ENCODE data around the gene COL8A2.

Gene COL8A2

GRCh38 chr1:36115931-36116330 is 9.1 kb downstream of the COL8A2 start:
- in situ Hi-C loops (cut with MboI; ENCODE audit: low sequenced_read_pairs) = no loop called here

GRCh38 chr1:36115200-36115669 is 9.8 kb downstream of the COL8A2 start:
- in situ Hi-C loops (cut with MboI; ENCODE audit: low sequenced_read_pairs) = no loop called here

- in situ Hi-C loops (cut with MboI; ENCODE audit: low sequenced_read_pairs) = no loop called here
These were observed 10.7 kb downstream of the COL8A2 start for GRCh38 chr1:36114371-36114770.

- in situ Hi-C loops (cut with MboI; ENCODE audit: low sequenced_read_pairs) = no loop called here
These were observed 12.2 kb downstream of the COL8A2 start for GRCh38 chr1:36112823-36113222.

GRCh38 chr1:36111151-36111550 is 13.9 kb downstream of the COL8A2 start:
- in situ Hi-C loops (cut with MboI; ENCODE audit: low sequenced_read_pairs) = no loop called here

GRCh38 chr1:36109041-36109679 is 15.9 kb downstream of the COL8A2 start:
- in situ Hi-C loops (cut with MboI; ENCODE audit: low sequenced_read_pairs) = loop anchor here (10.0 kb wide), 1 partner anchor 306 kb away; no protein-coding TSS in a partner anchor

GRCh38 chr1:36108314-36108713 is 16.7 kb downstream of the COL8A2 start:
- in situ Hi-C loops (cut with MboI; ENCODE audit: low sequenced_read_pairs) = loop anchor here (10.0 kb wide), 1 partner anchor 306 kb away; no protein-coding TSS in a partner anchor

- in situ Hi-C loops (cut with MboI; ENCODE audit: low sequenced_read_pairs) = loop anchor here (10.0 kb wide), 1 partner anchor 307 kb away; no protein-coding TSS in a partner anchor
These were observed 17.6 kb downstream of the COL8A2 start for GRCh38 chr1:36107394-36107793.

- in situ Hi-C loops (cut with MboI; ENCODE audit: low sequenced_read_pairs) = loop anchor here (10.0 kb wide), 1 partner anchor 309 kb away; no protein-coding TSS in a partner anchor
These were observed 18.8 kb downstream of the COL8A2 start for GRCh38 chr1:36106269-36106668.

GRCh38 chr1:36101546-36101945 is 23.5 kb downstream of the COL8A2 start:
- in situ Hi-C loops (cut with MboI; ENCODE audit: low sequenced_read_pairs) = loop anchor here (10.0 kb wide), 1 partner anchor 313 kb away; no protein-coding TSS in a partner anchor

- in situ Hi-C loops (cut with MboI; ENCODE audit: low sequenced_read_pairs) = loop anchor here (10.0 kb wide), 1 partner anchor 314 kb away; no protein-coding TSS in a partner anchor
These were observed 24.6 kb downstream of the COL8A2 start for GRCh38 chr1:36100376-36100775.

GRCh38 chr1:36099681-36100341 is 25.2 kb downstream of the COL8A2 start:
- in situ Hi-C loops (cut with MboI; ENCODE audit: low sequenced_read_pairs) = loop anchor here (10.0 kb wide), 1 partner anchor 315 kb away; no protein-coding TSS in a partner anchor

- in situ Hi-C loops (cut with MboI; ENCODE audit: low sequenced_read_pairs) = no loop called here
These were observed 26.2 kb downstream of the COL8A2 start for GRCh38 chr1:36098650-36099365.

GRCh38 chr1:36097693-36098585 is 27.1 kb downstream of the COL8A2 start:
- in situ Hi-C loops (cut with MboI; ENCODE audit: low sequenced_read_pairs) = no loop called here

GRCh38 chr1:36096500-36097432 is 28.3 kb downstream of the COL8A2 start:
- in situ Hi-C loops (cut with MboI; ENCODE audit: low sequenced_read_pairs) = no loop called here

- in situ Hi-C loops (cut with MboI; ENCODE audit: low sequenced_read_pairs) = no loop called here
These were observed 29.1 kb downstream of the COL8A2 start for GRCh38 chr1:36095760-36096405.

- in situ Hi-C loops (cut with MboI; ENCODE audit: low sequenced_read_pairs) = no loop called here
These were observed 30.4 kb downstream of the COL8A2 start for GRCh38 chr1:36094621-36095061.

- in situ Hi-C loops (cut with MboI; ENCODE audit: low sequenced_read_pairs) = no loop called here
These were observed 31.1 kb downstream of the COL8A2 start for GRCh38 chr1:36093929-36094328.

GRCh38 chr1:36093226-36093625 is 31.8 kb downstream of the COL8A2 start:
- in situ Hi-C loops (cut with MboI; ENCODE audit: low sequenced_read_pairs) = no loop called here
